Heart left ventricle (tissue), 13 donors: ENCODE measurements around the gene ISG15.

Experiments used
- POLR2A ChIP-seq, 2 donors: fragments of 450-650 bp; IDR thresholded peaks; one replicate each; pipeline ENCODE4 v1.6.1; 2017; ENCODE audit warnings: antibody characterized with exemption in 2 of 2, mild to moderate bottlenecking in 2 of 2, moderate library complexity in 2 of 2
- TF ChIP-seq, protein P1 (sequence below), 12 donors: fragments of 200-600 bp; sonication (generic) in 4 of 12; IDR thresholded peaks; one replicate each; pipeline versions ENCODE4 v1.5.0 to v1.8.0; 2018 to 2022; ENCODE audit warnings: antibody characterized with exemption in 12 of 12, mild to moderate bottlenecking in 5 of 12
- donor health status: ischemic (EF 13 %, LVEDD 7.1; RV severe dilation, severe dysfunction).
- donor health status: DM: no; HTN: yes; CAD: no.
- donor health status: DM: no; HTN: no; CAD: no.
- donor health status: ischemic (EF 25% LVEDD 6.9; RV normal size, moderate dysfunction).
- donor health status: ischemic (EF 25% LVEDD 5.7; RV mildly dilated, moderate dysfunction).
- donor health status: ischemic (EF 35%, LVEDD 5.7; RV mildly dilated, moderate dysfunction).
- donor health status: nonischemic (EF 11% LVEDD 7.7; RV severe dilation, severe dysfunction).
- donor health status: DM: yes; HTN: yes; CAD: no.
- donor health status: PGD.
- donor health status: ischemic (EF 29% LVEDD 5.4; RV normal size, mild dysfunction).
- donor health status: nonischemic (EF 23%, LVEDD 6.1; RV moderate dilation, normal function).

DNA sequence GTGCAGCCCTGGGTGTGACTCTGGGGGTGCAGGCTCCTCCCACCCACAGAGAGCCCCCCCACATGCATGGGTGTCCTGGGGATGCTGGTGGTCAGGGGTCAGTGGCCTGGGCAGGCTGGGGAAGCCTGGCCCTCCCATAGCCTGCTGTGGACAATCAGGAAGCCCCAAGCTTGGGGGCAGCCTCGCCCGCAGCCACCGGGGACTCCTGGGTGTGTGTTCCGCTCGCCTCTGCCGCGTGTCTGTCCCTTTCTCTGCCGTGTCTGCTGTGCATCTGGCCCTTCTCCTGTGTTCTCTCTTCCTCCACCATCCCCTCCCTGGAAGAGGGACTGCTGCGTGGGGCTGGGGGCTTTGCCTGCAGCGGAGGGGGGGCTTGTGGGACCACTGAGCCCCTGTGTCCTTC lies 29.5 kb downstream of the ISG15 start:
- TF ChIP-seq, protein P1, sequence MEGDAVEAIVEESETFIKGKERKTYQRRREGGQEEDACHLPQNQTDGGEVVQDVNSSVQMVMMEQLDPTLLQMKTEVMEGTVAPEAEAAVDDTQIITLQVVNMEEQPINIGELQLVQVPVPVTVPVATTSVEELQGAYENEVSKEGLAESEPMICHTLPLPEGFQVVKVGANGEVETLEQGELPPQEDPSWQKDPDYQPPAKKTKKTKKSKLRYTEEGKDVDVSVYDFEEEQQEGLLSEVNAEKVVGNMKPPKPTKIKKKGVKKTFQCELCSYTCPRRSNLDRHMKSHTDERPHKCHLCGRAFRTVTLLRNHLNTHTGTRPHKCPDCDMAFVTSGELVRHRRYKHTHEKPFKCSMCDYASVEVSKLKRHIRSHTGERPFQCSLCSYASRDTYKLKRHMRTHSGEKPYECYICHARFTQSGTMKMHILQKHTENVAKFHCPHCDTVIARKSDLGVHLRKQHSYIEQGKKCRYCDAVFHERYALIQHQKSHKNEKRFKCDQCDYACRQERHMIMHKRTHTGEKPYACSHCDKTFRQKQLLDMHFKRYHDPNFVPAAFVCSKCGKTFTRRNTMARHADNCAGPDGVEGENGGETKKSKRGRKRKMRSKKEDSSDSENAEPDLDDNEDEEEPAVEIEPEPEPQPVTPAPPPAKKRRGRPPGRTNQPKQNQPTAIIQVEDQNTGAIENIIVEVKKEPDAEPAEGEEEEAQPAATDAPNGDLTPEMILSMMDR (IDR thresholded peaks at IDR 0.05), result no peak
- TF ChIP-seq POLR2A (IDR thresholded peaks at IDR 0.05), result no peak
